Regular cardiac myocyte (primary cell): Measurements from ENCODE around the gene LACTBL1. TPM values are rescaled to one million over a fixed set of nuclear protein-coding genes. Genes with fewer than 3 reads are reported as not detected.

ENCODE experiments used
- total RNA-seq: library from RNA; depleted of rRNA; stranded (reverse); fragments of >200 nt; gene quantifications from 2 replicates; pipeline ENCODE4 v1.2.3, GENCODE V29; 2014

LACTBL1 gene, protein sequence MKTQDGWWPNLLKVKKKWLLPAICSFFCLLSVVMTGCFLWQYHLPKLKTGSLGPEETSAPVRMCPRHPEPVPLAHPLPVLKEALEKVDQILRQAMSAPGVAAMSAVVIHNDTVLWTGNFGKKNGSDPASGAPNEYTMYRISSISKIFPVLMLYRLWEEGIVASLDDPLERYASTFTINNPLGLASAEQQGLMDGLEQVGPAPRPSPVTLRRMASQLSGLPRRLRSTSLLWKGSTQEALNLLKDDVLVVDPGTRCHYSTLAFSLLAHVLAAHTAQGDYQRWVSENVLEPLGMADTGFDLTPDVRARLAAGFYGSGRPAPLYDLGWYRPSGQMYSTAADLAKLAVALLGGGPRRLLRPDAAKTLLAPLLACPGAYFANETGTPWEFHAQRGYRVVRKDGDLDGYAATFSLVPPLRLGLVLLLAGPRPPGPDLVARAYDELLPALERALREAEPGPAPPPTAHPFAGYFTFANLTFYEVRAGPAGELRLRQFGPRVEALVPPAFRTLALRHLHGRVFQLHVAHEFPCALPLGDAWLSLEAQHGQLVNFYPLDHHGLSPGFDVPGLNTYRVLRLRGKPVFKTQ
- not detected in 2 replicates for total RNA-seq

DNA sequence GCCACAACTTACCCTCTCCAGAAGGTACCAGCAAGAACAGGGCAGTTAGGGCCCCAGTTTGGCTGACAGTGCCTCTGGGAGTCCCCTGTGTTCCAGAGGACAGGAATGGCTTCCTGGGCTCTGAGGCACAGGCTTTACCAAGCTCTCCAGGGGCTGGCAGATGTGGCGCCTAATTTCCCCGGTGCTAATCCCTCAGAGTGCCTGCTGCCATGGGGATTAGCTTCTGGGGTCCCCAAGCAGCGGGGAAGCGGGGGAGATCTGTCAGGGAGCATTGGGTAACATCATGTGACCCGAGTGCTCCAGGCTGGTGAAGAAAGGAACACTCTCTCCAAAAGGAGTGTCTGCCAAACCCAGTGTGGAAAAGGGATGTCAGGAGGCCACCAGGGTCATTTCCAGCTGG, at the start of gene LACTBL1:
Gene LACTBL1, minus strand, starts transcription at position 107 of the 400 bp plus-strand sequence. CDS start 550 bp downstream, outside the sequence.

GRCh38 chr1:23019094-23019862, 46.6 kb upstream of the LACTBL1 start, which contains the start of gene KDM1A:
TSS of gene KDM1A (plus strand) at chr1:23019468. CDS start at chr1:23019597, 129 bp downstream.

Other genes with a start within 250 kb of the LACTBL1 start
- gene TEX46, start 43.0 kb upstream of the LACTBL1 start, total RNA-seq, result not detected in 2 replicates
- gene KDM1A, start 46.6 kb upstream of the LACTBL1 start, total RNA-seq, result 86.0 and 116 TPM in 2 replicates
- 16.3 and 32.2 TPM in 2 replicates for gene LUZP1, start 196.0 kb upstream of the LACTBL1 start, total RNA-seq
- gene HTR1D, start 244.6 kb upstream of the LACTBL1 start, total RNA-seq, result not detected in 2 replicates